ENCODE data around the gene SLC25A1.

GRCh38 chr22:19133561-19133960 lies 45.0 kb downstream of the SLC25A1 start:
- TF ChIP-seq, protein P1, sequence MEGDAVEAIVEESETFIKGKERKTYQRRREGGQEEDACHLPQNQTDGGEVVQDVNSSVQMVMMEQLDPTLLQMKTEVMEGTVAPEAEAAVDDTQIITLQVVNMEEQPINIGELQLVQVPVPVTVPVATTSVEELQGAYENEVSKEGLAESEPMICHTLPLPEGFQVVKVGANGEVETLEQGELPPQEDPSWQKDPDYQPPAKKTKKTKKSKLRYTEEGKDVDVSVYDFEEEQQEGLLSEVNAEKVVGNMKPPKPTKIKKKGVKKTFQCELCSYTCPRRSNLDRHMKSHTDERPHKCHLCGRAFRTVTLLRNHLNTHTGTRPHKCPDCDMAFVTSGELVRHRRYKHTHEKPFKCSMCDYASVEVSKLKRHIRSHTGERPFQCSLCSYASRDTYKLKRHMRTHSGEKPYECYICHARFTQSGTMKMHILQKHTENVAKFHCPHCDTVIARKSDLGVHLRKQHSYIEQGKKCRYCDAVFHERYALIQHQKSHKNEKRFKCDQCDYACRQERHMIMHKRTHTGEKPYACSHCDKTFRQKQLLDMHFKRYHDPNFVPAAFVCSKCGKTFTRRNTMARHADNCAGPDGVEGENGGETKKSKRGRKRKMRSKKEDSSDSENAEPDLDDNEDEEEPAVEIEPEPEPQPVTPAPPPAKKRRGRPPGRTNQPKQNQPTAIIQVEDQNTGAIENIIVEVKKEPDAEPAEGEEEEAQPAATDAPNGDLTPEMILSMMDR (IDR thresholded peaks at IDR 0.05): no peak
- no peak for TF ChIP-seq POLR2A (IDR thresholded peaks at IDR 0.05)
